Coronary artery (tissue), 2 donors: Measurements from ENCODE around the gene PRDM7.

Source experiments
- DNase-seq: peaks from one replicate; pipeline ENCODE4 v3.0.0-alpha.2; 2017; ENCODE audit warnings: low spot score
- H3K27ac ChIP-seq, 2 donors: fragments of 200-600 bp; sonication (generic); one replicate each; pipeline ENCODE4 v1.5.1; 2016 to 2019
- H3K4me3 ChIP-seq: fragments of 200-600 bp; sonication (generic); 2 replicates; pipeline ENCODE4 v1.5.1; 2016; ENCODE audit warnings: mild to moderate bottlenecking, moderate library complexity
- TF ChIP-seq, protein P1 (sequence below): fragments of 200-600 bp; sonication (generic); IDR thresholded peaks from one replicate; pipeline ENCODE4 v1.5.1; 2019; ENCODE audit warnings: antibody characterized with exemption

Gene PRDM7

DNA sequence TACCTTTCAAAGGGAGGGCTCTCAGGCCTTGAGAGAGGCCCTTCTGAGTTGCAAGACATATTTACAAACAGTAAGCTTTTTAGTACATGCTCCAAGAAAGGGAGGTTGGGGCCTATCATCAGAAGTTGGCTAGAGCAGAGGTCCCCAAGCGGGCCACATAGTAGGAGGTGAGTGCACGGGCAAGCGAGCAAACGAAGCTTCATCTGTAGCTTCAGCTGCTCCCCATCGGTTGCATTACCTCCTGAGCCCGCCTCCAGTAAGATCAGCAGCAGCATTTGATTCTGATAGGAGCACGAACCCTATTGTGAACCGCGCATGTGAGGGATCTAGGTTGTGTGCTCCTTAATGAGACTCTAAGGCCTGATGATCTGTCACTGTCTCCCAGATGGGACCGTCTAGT is 26.2 kb downstream of the PRDM7 start:
- TF ChIP-seq, protein P1, sequence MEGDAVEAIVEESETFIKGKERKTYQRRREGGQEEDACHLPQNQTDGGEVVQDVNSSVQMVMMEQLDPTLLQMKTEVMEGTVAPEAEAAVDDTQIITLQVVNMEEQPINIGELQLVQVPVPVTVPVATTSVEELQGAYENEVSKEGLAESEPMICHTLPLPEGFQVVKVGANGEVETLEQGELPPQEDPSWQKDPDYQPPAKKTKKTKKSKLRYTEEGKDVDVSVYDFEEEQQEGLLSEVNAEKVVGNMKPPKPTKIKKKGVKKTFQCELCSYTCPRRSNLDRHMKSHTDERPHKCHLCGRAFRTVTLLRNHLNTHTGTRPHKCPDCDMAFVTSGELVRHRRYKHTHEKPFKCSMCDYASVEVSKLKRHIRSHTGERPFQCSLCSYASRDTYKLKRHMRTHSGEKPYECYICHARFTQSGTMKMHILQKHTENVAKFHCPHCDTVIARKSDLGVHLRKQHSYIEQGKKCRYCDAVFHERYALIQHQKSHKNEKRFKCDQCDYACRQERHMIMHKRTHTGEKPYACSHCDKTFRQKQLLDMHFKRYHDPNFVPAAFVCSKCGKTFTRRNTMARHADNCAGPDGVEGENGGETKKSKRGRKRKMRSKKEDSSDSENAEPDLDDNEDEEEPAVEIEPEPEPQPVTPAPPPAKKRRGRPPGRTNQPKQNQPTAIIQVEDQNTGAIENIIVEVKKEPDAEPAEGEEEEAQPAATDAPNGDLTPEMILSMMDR = no peak
- no peak for DNase-seq
- Histone ChIP-seq H3K27ac (no peak overlapping the region), H3K4me3 (no peak overlapping the region)

DNA sequence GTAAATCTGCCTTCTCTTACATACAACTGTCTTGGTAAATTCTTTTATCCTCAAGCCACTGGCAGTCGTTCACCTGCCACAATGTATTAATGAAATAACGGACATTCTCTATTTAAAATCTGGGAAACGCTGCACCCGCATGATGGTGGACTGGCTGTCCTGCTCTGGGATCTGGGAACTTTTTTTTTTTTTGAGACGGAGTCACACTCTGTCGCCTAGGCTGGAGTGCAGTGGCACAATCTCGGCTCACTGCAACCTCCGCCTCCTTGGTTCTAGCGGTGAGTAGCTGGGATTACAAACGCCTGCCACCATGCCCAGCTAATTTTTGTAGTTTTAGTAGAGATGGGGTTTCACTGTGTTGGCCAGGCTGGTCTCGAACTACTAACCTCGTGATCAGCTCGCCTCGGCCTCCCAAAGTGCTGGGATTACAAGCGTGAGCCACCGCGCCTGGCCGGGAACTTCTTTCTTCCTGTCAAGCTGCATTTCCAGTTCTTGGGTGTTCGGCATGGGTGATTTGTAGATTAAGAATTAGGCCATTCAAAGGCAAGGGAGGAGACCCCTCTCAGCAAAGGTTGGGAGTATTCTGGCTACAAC is 28.3 kb downstream of the PRDM7 start:
- Histone ChIP-seq H3K27ac (no peak overlapping the region), H3K4me3 (no peak overlapping the region)
- no peak for DNase-seq
- TF ChIP-seq, protein P1 = no peak

DNA sequence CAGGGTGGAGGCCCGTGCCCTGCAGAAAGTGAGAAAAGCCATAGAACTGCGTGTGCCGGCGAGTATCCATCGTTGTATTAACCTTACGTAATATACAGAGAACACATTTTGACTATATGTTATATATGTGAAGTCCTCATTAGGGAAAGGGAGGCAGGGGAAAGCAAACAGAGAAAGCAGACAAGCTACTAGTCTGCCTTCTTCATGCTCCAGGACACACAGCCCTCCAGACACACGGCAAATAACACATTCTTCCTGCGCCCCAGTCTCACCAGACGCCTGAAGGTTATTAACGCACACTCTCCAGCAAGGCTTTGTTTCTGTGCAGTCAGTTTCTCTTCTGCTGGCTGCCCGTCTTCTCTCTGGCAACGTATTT is 28.8 kb downstream of the PRDM7 start:
- Histone ChIP-seq H3K4me3 (no peak overlapping the region), H3K27ac (no peak overlapping the region)
- DNase-seq = no peak
- TF ChIP-seq, protein P1 = no peak

DNA sequence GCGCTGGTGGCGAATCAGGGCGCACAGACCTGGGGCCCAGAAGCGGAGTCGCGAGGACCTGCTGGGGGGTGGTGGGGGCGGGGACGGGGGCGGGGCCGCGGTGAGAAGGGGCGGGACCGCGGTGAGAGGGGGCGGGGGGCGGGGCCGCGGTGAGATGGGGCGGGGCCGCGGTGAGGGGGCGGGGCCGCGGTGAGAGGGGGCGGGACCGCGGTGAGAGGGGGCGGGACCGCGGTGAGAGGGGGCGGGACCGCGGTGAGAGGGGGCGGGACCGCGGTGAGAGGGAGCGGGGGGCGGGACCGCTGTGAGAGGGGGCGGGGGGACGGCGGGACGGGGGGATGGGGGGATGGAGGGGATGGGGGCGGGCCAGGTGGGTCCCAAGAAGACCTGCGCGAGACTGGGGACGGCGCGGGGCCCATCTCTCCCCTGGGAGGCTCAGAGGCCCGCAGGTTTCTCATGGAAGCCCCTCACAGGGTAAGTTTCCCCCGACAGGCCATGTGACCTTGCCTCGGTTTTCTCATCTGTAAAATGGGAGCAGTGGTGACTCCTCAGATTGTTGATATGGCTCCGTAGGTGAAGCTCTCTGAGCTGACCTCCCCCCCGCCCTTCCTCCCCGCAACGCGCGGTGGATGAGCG is 29.3 kb downstream of the PRDM7 start:
- Histone ChIP-seq H3K27ac (peak overlapping the region in 1 of 2 donors; percentile 55), H3K4me3 (peak overlapping the region; percentile 71)
- TF ChIP-seq, protein P1 = no peak
- DNase-seq = peak; percentile 62

DNA sequence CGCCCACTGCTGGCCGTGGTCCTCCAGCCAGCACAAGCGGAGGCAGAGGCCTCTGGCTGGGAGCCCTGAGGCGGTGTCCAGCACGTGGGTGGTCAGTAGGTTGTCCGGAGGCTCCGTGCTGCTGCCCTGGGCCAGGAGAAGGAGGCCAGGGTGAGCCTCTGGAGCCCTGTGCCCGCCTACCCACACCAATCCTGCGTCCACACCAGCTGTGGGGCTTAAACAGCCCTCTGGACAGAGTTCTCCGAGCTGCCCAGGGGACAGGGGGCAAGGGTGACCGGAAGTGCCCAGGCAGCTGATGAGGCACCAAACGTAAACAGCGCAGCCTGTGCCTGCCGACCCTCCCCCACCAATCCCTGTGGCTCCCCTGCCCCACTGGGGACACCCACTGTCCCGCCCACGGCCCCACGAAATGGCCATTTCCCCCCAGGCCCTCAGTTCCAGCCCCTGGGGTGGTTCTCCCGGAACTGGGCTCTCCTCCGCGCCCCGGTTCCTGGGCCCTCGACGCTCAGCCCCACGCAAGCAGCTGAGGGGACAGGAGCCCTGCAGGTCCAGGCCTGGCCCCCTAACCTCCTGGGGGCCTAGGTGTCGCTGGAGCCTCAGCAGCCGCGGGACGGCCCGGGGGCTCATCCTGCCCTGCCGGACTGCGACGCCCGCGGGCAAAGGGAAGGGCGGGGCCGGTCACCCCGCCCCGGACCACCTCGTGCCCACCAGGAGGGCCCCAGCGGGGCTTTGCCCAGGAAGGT is 30.0 kb downstream of the PRDM7 start:
- peak overlapping the region; percentile 71 for H3K4me3 ChIP-seq
- DNase-seq = peak; percentile 67
- peak overlapping the region in 1 of 2 donors; percentile 55 for H3K27ac ChIP-seq
- TF ChIP-seq, protein P1 = no peak

DNA sequence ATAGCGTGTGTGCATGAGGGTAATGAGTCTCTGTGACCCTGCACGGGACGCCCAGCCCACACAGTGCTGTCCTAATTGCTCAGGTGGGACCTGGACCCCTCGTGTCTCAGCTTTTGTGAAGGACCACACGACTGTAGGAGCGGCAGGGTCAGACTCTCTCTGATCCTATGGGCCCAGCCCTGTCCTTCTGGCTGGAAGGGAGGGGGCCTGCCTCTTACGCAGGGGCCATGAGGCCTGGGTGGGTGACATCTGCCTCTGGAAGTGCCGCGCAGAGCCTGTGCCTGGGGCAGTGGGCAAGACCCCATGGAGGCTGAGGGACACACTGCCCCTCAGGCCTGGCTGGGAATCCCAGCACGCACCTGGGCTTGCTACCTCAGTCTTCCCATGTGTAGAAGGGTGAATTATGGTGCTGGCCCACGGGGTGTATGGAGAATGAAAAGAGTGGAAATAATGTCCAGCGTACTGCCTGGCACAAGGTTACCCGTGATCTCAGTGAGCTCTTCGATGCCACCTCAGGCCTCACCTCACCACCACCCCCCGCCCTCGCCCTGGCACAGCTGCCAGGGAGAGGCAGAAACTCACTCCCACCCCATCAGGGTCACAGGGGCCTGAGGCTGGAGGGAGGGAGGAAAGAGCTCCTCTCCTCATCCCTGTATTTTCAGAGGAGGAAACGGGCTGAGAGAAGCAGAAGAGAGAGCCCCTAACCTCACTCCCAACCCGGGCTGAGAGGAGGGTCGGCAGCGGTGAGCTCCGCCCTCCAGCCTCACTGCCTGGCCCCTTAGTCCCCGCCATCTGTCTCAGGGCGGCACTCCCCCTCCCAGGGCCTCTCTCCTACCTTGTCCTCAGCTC is 30.8 kb downstream of the PRDM7 start:
- no peak for DNase-seq
- TF ChIP-seq, protein P1 = no peak
- H3K4me3 ChIP-seq = peak overlapping the region; percentile 71
- H3K27ac ChIP-seq = peak overlapping the region in 1 of 2 donors; percentile 55
